Measurements from ENCODE around the gene MCF2L.
"Not testable (repeated sequence)": the region's sequence is repeated elsewhere in the genome, so short reads cannot be mapped to it uniquely, and the experiment has no call there.

The MCF2L gene

GRCh38 chr13:113057084-113057483 lies 88.1 kb downstream of the MCF2L start:
- no peak for DNase-seq

GRCh38 chr13:113057559-113057958 lies 88.5 kb downstream of the MCF2L start:
- not testable (repeated sequence) for DNase-seq

- DNase-seq = no peak
Measured at GRCh38 chr13:113058129-113058987, 89.3 kb downstream of the MCF2L start.

GRCh38 chr13:113058988-113059850 lies 90.2 kb downstream of the MCF2L start:
- DNase-seq = no peak

- no peak for DNase-seq
Measured at GRCh38 chr13:113059891-113060290, 90.9 kb downstream of the MCF2L start.

- DNase-seq = no peak
Measured at GRCh38 chr13:113060557-113061270, 91.7 kb downstream of the MCF2L start.

- DNase-seq = no peak
Measured at GRCh38 chr13:113061271-113061625, 92.2 kb downstream of the MCF2L start.

GRCh38 chr13:113061796-113062425 lies 92.9 kb downstream of the MCF2L start:
- no peak for DNase-seq

- DNase-seq = no peak
Measured at GRCh38 chr13:113062691-113063090, 93.7 kb downstream of the MCF2L start.

GRCh38 chr13:113063091-113063491 lies 94.1 kb downstream of the MCF2L start:
- DNase-seq = no peak

- no peak for DNase-seq
Measured at GRCh38 chr13:113064000-113064533, 95.1 kb downstream of the MCF2L start.

- DNase-seq = no peak
Measured at GRCh38 chr13:113064534-113065405, 95.8 kb downstream of the MCF2L start.

GRCh38 chr13:113065406-113066141 lies 96.6 kb downstream of the MCF2L start:
- DNase-seq = no peak

GRCh38 chr13:113066142-113066455 lies 97.1 kb downstream of the MCF2L start:
- DNase-seq = no peak

- no peak for DNase-seq
Measured at GRCh38 chr13:113066746-113067145, 97.7 kb downstream of the MCF2L start.

- DNase-seq = no peak
Measured at GRCh38 chr13:113069861-113070805, 101.1 kb downstream of the MCF2L start.

- DNase-seq = no peak
Measured at GRCh38 chr13:113070855-113071254, 101.8 kb downstream of the MCF2L start.

GRCh38 chr13:113072376-113072775 lies 103.4 kb downstream of the MCF2L start:
- DNase-seq = no peak

- no peak for DNase-seq
Measured at GRCh38 chr13:113073942-113074341, 104.9 kb downstream of the MCF2L start.

- DNase-seq = no peak
Measured at GRCh38 chr13:113074401-113074800, 105.4 kb downstream of the MCF2L start.

Data from NCI-H1436 treated with DMSO at 0.1 percent for 48 hours (cell line).